Parathyroid adenoma (tissue), 2 donors: ENCODE data around the gene FYTTD1.
A peak's percentile ranks its signal among the peaks of the same experiment; 100 is the strongest.

Source experiments
- H2AFZ ChIP-seq: fragments of 300-600 bp; sonication (generic); one replicate; pipeline ENCODE4 v1.7.0; 2017; ENCODE audit warnings: antibody characterized with exemption, mild to moderate bottlenecking
- H3K27ac ChIP-seq: fragments of 300-600 bp; sonication (generic); one replicate; pipeline ENCODE4 v1.7.0; 2017
- H3K27me3 ChIP-seq: fragments of 300-600 bp; sonication (generic); one replicate; pipeline ENCODE4 v1.7.0; 2017; ENCODE audit warnings: low read length; ENCODE audit not compliant: control insufficient read depth, insufficient read depth
- H3K36me3 ChIP-seq: fragments of 300-600 bp; sonication (generic); one replicate; pipeline ENCODE4 v1.7.0; 2017; ENCODE audit warnings: low read length; ENCODE audit not compliant: control insufficient read depth, insufficient read depth
- H3K4me1 ChIP-seq: fragments of 300-600 bp; sonication (generic); one replicate; pipeline ENCODE4 v1.7.0; 2017; ENCODE audit warnings: control low read depth
- H3K4me2 ChIP-seq: fragments of 300-600 bp; sonication (generic); one replicate; pipeline ENCODE4 v1.7.0; 2017; ENCODE audit warnings: low read length
- H3K4me3 ChIP-seq: fragments of 300-600 bp; sonication (generic); one replicate; pipeline ENCODE4 v1.7.0; 2017; ENCODE audit warnings: low read depth, low read length
- H3K79me2 ChIP-seq: fragments of 300-600 bp; sonication (generic); one replicate; pipeline ENCODE4 v1.7.0; 2017; ENCODE audit warnings: control low read depth
- H3K9ac ChIP-seq: fragments of 300-600 bp; sonication (generic); one replicate; pipeline ENCODE4 v1.7.0; 2017; ENCODE audit warnings: mild to moderate bottlenecking
- H3K9me3 ChIP-seq: fragments of 300-600 bp; sonication (generic); one replicate; pipeline ENCODE4 v1.7.0; 2017; ENCODE audit warnings: low read length; ENCODE audit not compliant: control insufficient read depth
- CTCF ChIP-seq: fragments of 300-600 bp; sonication (generic); IDR thresholded peaks from one replicate; pipeline ENCODE4 v1.7.0; 2017; ENCODE audit warnings: antibody characterized with exemption, mild to moderate bottlenecking
- donor health status: primary hyperparathyroidism.

The FYTTD1 gene

GRCh38 chr3:197711973-197712707, 37.5 kb upstream of the FYTTD1 start:
- peak overlapping the region; percentile 61 for H3K4me2 ChIP-seq
- no peaks in the 10 kb centered on the region for H3K36me3 ChIP-seq
- peaks cover 19% of the 10 kb centered on the region for H3K4me1 ChIP-seq
- H3K27ac ChIP-seq = peak overlapping the region; percentile 92
- no peaks in the 10 kb centered on the region for H3K27me3 ChIP-seq
- H3K9ac ChIP-seq = no peak overlapping the region
- peaks cover 5% of the 10 kb centered on the region for H3K79me2 ChIP-seq
- no peak for TF ChIP-seq CTCF
- H2AFZ ChIP-seq = peak overlapping the region; percentile 86
- H3K4me3 ChIP-seq = peak overlapping the region; percentile 36
- no peaks in the 10 kb centered on the region for H3K9me3 ChIP-seq

DNA sequence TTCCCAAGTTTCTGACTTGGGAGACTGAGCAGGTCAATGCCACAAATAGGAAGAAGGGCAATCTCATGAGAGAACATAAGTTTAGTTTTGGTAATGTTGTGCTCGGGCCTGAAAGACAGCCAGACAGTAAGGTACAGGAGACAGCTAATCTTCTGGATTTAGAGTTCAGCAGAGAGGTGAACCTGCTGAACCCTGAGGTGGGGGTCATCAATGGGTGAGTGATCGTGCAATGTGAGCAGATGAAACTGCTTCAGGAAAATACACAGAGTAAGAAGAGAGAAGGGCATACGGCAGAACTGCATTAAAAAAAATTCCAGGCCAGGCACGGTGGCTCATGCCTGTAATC, 36.2 kb upstream of the FYTTD1 start:
- no peak overlapping the region for H3K4me3 ChIP-seq
- H3K36me3 ChIP-seq = no peaks in the 10 kb centered on the region
- no peak overlapping the region for H3K9ac ChIP-seq
- no peaks in the 10 kb centered on the region for H3K27me3 ChIP-seq
- no peak for TF ChIP-seq CTCF
- peaks cover 5% of the 10 kb centered on the region for H3K79me2 ChIP-seq
- peak overlapping the region; percentile 86 for H2AFZ ChIP-seq
- H3K4me2 ChIP-seq = no peak overlapping the region
- H3K27ac ChIP-seq = peak overlapping the region; percentile 92
- no peaks in the 10 kb centered on the region for H3K9me3 ChIP-seq
- H3K4me1 ChIP-seq = peaks cover 19% of the 10 kb centered on the region

DNA sequence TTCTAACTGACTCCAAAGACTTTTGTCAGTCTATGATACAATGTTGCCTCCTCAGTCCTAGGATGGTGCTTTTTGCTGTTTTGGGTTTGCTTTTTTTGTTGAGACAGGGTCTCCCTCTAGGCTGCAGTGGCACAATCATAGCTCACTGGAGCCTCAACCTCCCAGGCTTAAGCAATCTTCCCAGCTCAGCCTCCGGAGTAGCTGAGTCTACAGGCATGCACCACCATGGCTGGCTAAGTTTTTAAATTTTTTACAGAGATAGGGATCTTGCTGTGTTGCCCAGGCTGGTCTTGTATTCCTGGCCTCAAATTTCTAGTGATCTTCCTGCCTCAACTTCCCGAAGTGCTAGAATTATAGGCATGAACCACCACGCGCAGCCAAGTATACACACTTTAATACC, 35.4 kb upstream of the FYTTD1 start:
- Histone ChIP-seq H3K9ac (no peak overlapping the region), H3K36me3 (no peaks in the 10 kb centered on the region), H3K27me3 (no peaks in the 10 kb centered on the region), H3K9me3 (no peaks in the 10 kb centered on the region), H3K4me2 (no peak overlapping the region), H3K27ac (no peak overlapping the region), H3K79me2 (peaks cover 5% of the 10 kb centered on the region), H3K4me1 (peaks cover 19% of the 10 kb centered on the region), H3K4me3 (no peak overlapping the region), H2AFZ (no peak overlapping the region)
- no peak for TF ChIP-seq CTCF

GRCh38 chr3:197718891-197719290, 30.8 kb upstream of the FYTTD1 start:
- Histone ChIP-seq H2AFZ (no peak overlapping the region), H3K4me3 (no peak overlapping the region), H3K27ac (no peak overlapping the region), H3K4me2 (no peak overlapping the region), H3K27me3 (no peaks in the 10 kb centered on the region), H3K79me2 (peaks cover 20% of the 10 kb centered on the region), H3K4me1 (peaks cover 4% of the 10 kb centered on the region), H3K36me3 (no peaks in the 10 kb centered on the region), H3K9me3 (no peaks in the 10 kb centered on the region), H3K9ac (no peak overlapping the region)
- no peak for TF ChIP-seq CTCF

GRCh38 chr3:197720694-197721093, 29.0 kb upstream of the FYTTD1 start:
- Histone ChIP-seq H3K36me3 (no peaks in the 10 kb centered on the region), H3K79me2 (peaks cover 21% of the 10 kb centered on the region), H3K9me3 (no peaks in the 10 kb centered on the region), H3K27ac (no peak overlapping the region), H3K4me3 (no peak overlapping the region), H3K9ac (no peak overlapping the region), H2AFZ (no peak overlapping the region), H3K27me3 (no peaks in the 10 kb centered on the region), H3K4me2 (no peak overlapping the region), H3K4me1 (no peaks in the 10 kb centered on the region)
- TF ChIP-seq CTCF = no peak
